Endothelial cell of umbilical vein (primary cell): ENCODE data around the gene FOXL1. TPM values are rescaled to one million over a fixed set of nuclear protein-coding genes. Genes with fewer than 3 reads are reported as not detected.

Experiments
- BruUV-seq: library from RNA; stranded (reverse); fragments of 400-500 nt; replicated peaks from 2 replicates; lab custom pipeline; 2021; lab: Mats Ljungman, UMichigan
- CTCF ChIA-PET: fragments of 300-600, 350-600 bp; sonication (Branson Sonifier 250); formaldehyde crosslinking; loops from one replicate; lab custom pipeline; 2021; ENCODE audit warnings: antibody characterized with exemption, inconsistent platforms; lab: Charles Lee
- POLR2A ChIA-PET: fragments of 300-600, 350-600 bp; sonication (Branson Sonifier 250); formaldehyde crosslinking; loops from one replicate; lab custom pipeline; 2021; ENCODE audit warnings: antibody characterized with exemption, inconsistent platforms; lab: Charles Lee
- DNase-seq: peaks from one replicate; pipeline ENCODE4 v3.0.0-alpha.2; 2011; ENCODE audit warnings: low read depth, low spot score
- FAIRE-seq: peaks from 2 replicates; lab custom pipeline; 2011; peaks lifted over from hg19 to GRCh38; lab: Jason Lieb, UNC
- H2AFZ ChIP-seq: 2 replicates; pipeline ENCODE4 v1.6.0; 2012; ENCODE audit warnings: low read depth, low read length, control low read depth, inconsistent platforms
- H3K27ac ChIP-seq: 2 replicates; pipeline ENCODE4 v1.5.1; 2011; ENCODE audit warnings: low read depth, mild to moderate bottlenecking, control low read depth, low read length, moderate library complexity; ENCODE audit not compliant: insufficient read depth
- H3K27me3 ChIP-seq, 2 experiments: 2 replicates each; pipeline versions ENCODE4 v1.6.0 to v1.6.1; 2011; ENCODE audit warnings: low read length in 2 of 2, mixed read lengths in 1 of 2; ENCODE audit not compliant: control insufficient read depth in 2 of 2, insufficient read depth in 2 of 2
- H3K36me3 ChIP-seq, 2 experiments: 2 replicates in 1 of 2; 3 replicates in 1 of 2; pipeline ENCODE4 v1.5.1; 2011; ENCODE audit warnings: low read length in 2 of 2, mild to moderate bottlenecking in 1 of 2, moderate library complexity in 1 of 2; ENCODE audit not compliant: control insufficient read depth in 2 of 2, insufficient read depth in 2 of 2; ENCODE audit errors: extremely low read depth in 1 of 2
- H3K4me1 ChIP-seq: 3 replicates; pipeline ENCODE4 v1.5.1; 2011; ENCODE audit warnings: mild to moderate bottlenecking, low read length; ENCODE audit not compliant: control insufficient read depth, insufficient read depth; ENCODE audit errors: extremely low read depth
- H3K4me2 ChIP-seq: 2 replicates; pipeline ENCODE4 v1.6.1; 2011; ENCODE audit warnings: low read length, control low read depth, mixed read lengths; ENCODE audit not compliant: insufficient read depth
- H3K4me3 ChIP-seq, 3 experiments: fragments of 200-600 bp in 1 of 3; sonication (generic), shearing (Covaris generic) in 1 of 3; replicated peaks in 1 of 3; 2 replicates each; pipeline ENCODE4 v1.5.1; 2011 to 2016; ENCODE audit warnings: control low read depth in 3 of 3, low read length in 3 of 3, mild to moderate bottlenecking in 2 of 3, inconsistent platforms in 1 of 3, low read depth in 1 of 3, moderate library complexity in 1 of 3; ENCODE audit not compliant: insufficient read depth in 1 of 3
- H3K79me2 ChIP-seq: 2 replicates; pipeline ENCODE4 v1.6.0; 2012; ENCODE audit warnings: low read length, inconsistent platforms; ENCODE audit not compliant: control insufficient read depth, insufficient read depth
- H3K9ac ChIP-seq: replicated peaks from 2 replicates; pipeline ENCODE3; 2011; ENCODE audit warnings: low read length, control low read depth; ENCODE audit not compliant: insufficient read depth; ENCODE audit errors: extremely low read depth
- H3K9me1 ChIP-seq: replicated peaks from 3 replicates; pipeline ENCODE4 v1.6.0; 2011; ENCODE audit warnings: mild to moderate bottlenecking, low read length; ENCODE audit not compliant: control insufficient read depth, insufficient read depth; ENCODE audit errors: extremely low read depth
- H3K9me3 ChIP-seq: replicated peaks from 2 replicates; pipeline ENCODE4 v1.5.1; 2012; ENCODE audit warnings: low read length, inconsistent platforms; ENCODE audit not compliant: control insufficient read depth, insufficient read depth
- H4K20me1 ChIP-seq: replicated peaks from 2 replicates; pipeline ENCODE3; 2011; ENCODE audit warnings: mild to moderate bottlenecking, low read length; ENCODE audit not compliant: control insufficient read depth, insufficient read depth; ENCODE audit errors: extremely low read depth
- CTCF ChIP-seq, 2 donors: IDR thresholded peaks; 1 replicate in 1 of 2; 2 replicates in 1 of 2; pipeline ENCODE4 v1.5.1; 2011; ENCODE audit warnings: low read length in 2 of 2, mild to moderate bottlenecking in 2 of 2, moderate library complexity in 2 of 2, control low read depth in 1 of 2, inconsistent platforms in 1 of 2, low read depth in 1 of 2; ENCODE audit not compliant: insufficient read depth in 1 of 2; ENCODE audit errors: extremely low read depth in 1 of 2
- EZH2 ChIP-seq: IDR thresholded peaks from 2 replicates; pipeline ENCODE4 v1.6.1; 2012; ENCODE audit warnings: borderline replicate concordance, low read depth, mild to moderate bottlenecking, moderate library complexity, low read length, inconsistent platforms; ENCODE audit not compliant: severe bottlenecking
- FOS ChIP-seq: IDR thresholded peaks from 2 replicates; pipeline ENCODE4 v1.6.1; 2011; ENCODE audit warnings: mild to moderate bottlenecking, low read length, moderate library complexity, borderline replicate concordance; ENCODE audit not compliant: insufficient read depth
- GATA2 ChIP-seq: IDR thresholded peaks from 2 replicates; pipeline ENCODE4 v1.7.0; 2011; ENCODE audit warnings: low read depth, mild to moderate bottlenecking, moderate library complexity, mixed read lengths, low read length; ENCODE audit not compliant: insufficient read length, insufficient read depth
- JUN ChIP-seq: IDR thresholded peaks from 2 replicates; pipeline ENCODE4 v1.6.1; 2011; ENCODE audit warnings: borderline replicate concordance, low read depth; ENCODE audit not compliant: insufficient read length, insufficient read depth
- MAX ChIP-seq: IDR thresholded peaks from 2 replicates; pipeline ENCODE4 v1.6.1; 2011; ENCODE audit not compliant: insufficient read depth, insufficient read length
- MYC ChIP-seq: IDR thresholded peaks from one replicate; pipeline ENCODE4 v1.6.1; 2011; ENCODE audit warnings: mild to moderate bottlenecking, low read depth, low read length
- POLR2A ChIP-seq: IDR thresholded peaks from 2 replicates; pipeline ENCODE4 v1.6.1; 2012; ENCODE audit warnings: low read depth, mild to moderate bottlenecking, control low read depth, low read length
- POLR2AphosphoS5 ChIP-seq: IDR thresholded peaks from 2 replicates; pipeline ENCODE4 v1.6.1; 2012; ENCODE audit warnings: low read depth, mild to moderate bottlenecking, control low read depth, low read length, moderate library complexity; ENCODE audit not compliant: insufficient read depth
- dilution Hi-C: fragments of 300-500 bp; cut with MboI; formaldehyde crosslinking; loops from one replicate; pipeline ENCODE4 v1.15.0; 2019; ENCODE audit warnings: low sequenced_read_pairs; ENCODE audit not compliant: extremely low pct_ligation_motif_present
- intact Hi-C: fragments of 100-400 bp; cut with micrococcal nuclease; formaldehyde crosslinking; loops from one replicate; pipeline ENCODE4 v1.10.0; 2022
- polyA plus RNA-seq, 4 experiments: library from polyadenylated mRNA; depleted of rRNA in 3 of 4; stranded (reverse) in 3 of 4; unstranded in 1 of 4; fragments of >200 nt; gene quantifications; 2 replicates each; pipeline versions ENCODE4 v1.2.1 to v1.2.3, GENCODE V29; 2011 to 2012; ENCODE audit warnings: missing spikeins in 1 of 4
- total RNA-seq: library from RNA; stranded (reverse); gene quantifications from 2 replicates; pipeline ENCODE4 v1.2.3, GENCODE V29; 2021

Gene FOXL1
- total and polyA plus RNA-seq, 2 donors (not counting 3 experiments of a cell fraction or from before 2014, with no cell fraction given): 2.8 to 3.8 TPM

GRCh38 chr16:86576591-86577313 lies 1.6 kb upstream of the FOXL1 start:
- H3K4me1 ChIP-seq: peaks cover 49% of the 10 kb centered on the region
- peak overlapping the region; percentile 82 for H3K9ac ChIP-seq
- H3K4me2 ChIP-seq: peak overlapping the region; percentile 84
- peaks cover 0 to 8% of the 10 kb centered on the region in 2 experiments for H3K36me3 ChIP-seq
- TSS peak; percentile 36 for BruUV-seq
- ChIA-PET POLR2A (interaction anchor here (0.7 to 1.3 kb wide), 9 partner anchors 9 to 441 kb away, joined by 3 to 8 read pairs (median 3); no protein-coding TSS in a partner anchor), CTCF (interaction anchor here (0.5 to 3.1 kb wide), 31 partner anchors 8 to 702 kb away, joined by 3 to 36 read pairs (median 4); no protein-coding TSS in a partner anchor)
- H3K4me3 ChIP-seq: peak overlapping the region; percentile 33 to 67 (median 62)
- no peaks in the 10 kb centered on the region for H3K9me3 ChIP-seq
- TF ChIP-seq EZH2 (no peak), GATA2 (no peak), JUN (no peak), CTCF (IDR thresholded peaks at IDR 0.05; ENCODE audit: extremely low read depth in 1 of 2, insufficient read depth in 1 of 2, low read depth in 1 of 2, low read length in 2 of 2) (no peak), POLR2A (no peak), MAX (no peak), MYC (no peak), FOS (no peak), POLR2AphosphoS5 (no peak)
- H4K20me1 ChIP-seq: no peaks in the 10 kb centered on the region
- peak overlapping the region; percentile 82 for H3K27ac ChIP-seq
- FAIRE-seq (peak; percentile 56), DNase-seq (no peak)
- no peaks in the 10 kb centered on the region for H3K27me3 ChIP-seq
- peaks cover 58% of the 10 kb centered on the region for H3K79me2 ChIP-seq
- no peaks in the 10 kb centered on the region for H3K9me1 ChIP-seq
- intact Hi-C loops: loop anchor here (1.0 kb wide), 1 partner anchor 104 kb away; no protein-coding TSS in a partner anchor
- no peak overlapping the region for H2AFZ ChIP-seq
- dilution Hi-C loops: no loop called here
